ENCODE data around the gene LAMA4.

The LAMA4 gene

GRCh38 chr6:112228480-112229332 is 25.7 kb downstream of the LAMA4 start:
- no peaks in the 10 kb centered on the region for H4K20me1 ChIP-seq
- no peak overlapping the region for H3K4me3 ChIP-seq
- no peaks in the 10 kb centered on the region for H3K36me3 ChIP-seq
- no peaks in the 10 kb centered on the region for H3K27me3 ChIP-seq
- no peaks in the 10 kb centered on the region for H3K9me3 ChIP-seq
- H3K4me2 ChIP-seq: no peak overlapping the region
- H3K27ac ChIP-seq: no peak overlapping the region
- no peak for TF ChIP-seq Cebpa-rat (IDR thresholded peaks at IDR 0.05)
- no peak overlapping the region for H3K9ac ChIP-seq
- H3K4me1 ChIP-seq: no peaks in the 10 kb centered on the region

GRCh38 chr6:112227992-112228391 is 26.4 kb downstream of the LAMA4 start:
- TF ChIP-seq Cebpa-rat (IDR thresholded peaks at IDR 0.05): peak; percentile 69
- no peak overlapping the region for H3K4me2 ChIP-seq
- H3K4me3 ChIP-seq: no peak overlapping the region
- no peaks in the 10 kb centered on the region for H3K4me1 ChIP-seq
- H3K9me3 ChIP-seq: no peaks in the 10 kb centered on the region
- H4K20me1 ChIP-seq: no peaks in the 10 kb centered on the region
- H3K9ac ChIP-seq: no peak overlapping the region
- H3K27me3 ChIP-seq: no peaks in the 10 kb centered on the region
- H3K27ac ChIP-seq: no peak overlapping the region
- no peaks in the 10 kb centered on the region for H3K36me3 ChIP-seq

GRCh38 chr6:112227411-112227810 is 27.0 kb downstream of the LAMA4 start:
- Histone ChIP-seq H4K20me1 (no peaks in the 10 kb centered on the region), H3K27me3 (no peaks in the 10 kb centered on the region), H3K9ac (no peak overlapping the region), H3K9me3 (no peaks in the 10 kb centered on the region), H3K4me2 (no peak overlapping the region), H3K4me3 (no peak overlapping the region), H3K4me1 (no peaks in the 10 kb centered on the region), H3K27ac (no peak overlapping the region), H3K36me3 (no peaks in the 10 kb centered on the region)
- TF ChIP-seq Cebpa-rat (IDR thresholded peaks at IDR 0.05): no peak

GRCh38 chr6:112225691-112226090 is 28.7 kb downstream of the LAMA4 start:
- Histone ChIP-seq H3K36me3 (no peaks in the 10 kb centered on the region), H3K4me2 (no peak overlapping the region), H3K27me3 (no peaks in the 10 kb centered on the region), H3K27ac (no peak overlapping the region), H3K9ac (no peak overlapping the region), H3K4me1 (no peaks in the 10 kb centered on the region), H4K20me1 (no peaks in the 10 kb centered on the region), H3K4me3 (no peak overlapping the region), H3K9me3 (no peaks in the 10 kb centered on the region)
- TF ChIP-seq Cebpa-rat (IDR thresholded peaks at IDR 0.05): no peak

- Histone ChIP-seq H3K27me3 (no peaks in the 10 kb centered on the region), H3K9ac (no peak overlapping the region), H3K4me2 (no peak overlapping the region)
Observed at GRCh38 chr6:112224088-112224487, 30.3 kb downstream of the LAMA4 start.

GRCh38 chr6:112223070-112223861 is 31.1 kb downstream of the LAMA4 start:
- no peaks in the 10 kb centered on the region for H3K36me3 ChIP-seq
- no peaks in the 10 kb centered on the region for H4K20me1 ChIP-seq
- no peak for TF ChIP-seq Cebpa-rat (IDR thresholded peaks at IDR 0.05)
- H3K27ac ChIP-seq: no peak overlapping the region
- H3K9ac ChIP-seq: no peak overlapping the region
- no peaks in the 10 kb centered on the region for H3K27me3 ChIP-seq
- H3K4me1 ChIP-seq: no peaks in the 10 kb centered on the region
- H3K9me3 ChIP-seq: no peaks in the 10 kb centered on the region
- H3K4me3 ChIP-seq: no peak overlapping the region
- no peak overlapping the region for H3K4me2 ChIP-seq

More at GRCh38 chr6:112224088-112224487, 30.3 kb downstream of the LAMA4 start:
- Histone ChIP-seq H3K36me3 (no peaks in the 10 kb centered on the region), H4K20me1 (no peaks in the 10 kb centered on the region), H3K4me1 (no peaks in the 10 kb centered on the region), H3K9me3 (no peaks in the 10 kb centered on the region), H3K4me3 (no peak overlapping the region), H3K27ac (no peak overlapping the region)
- no peak for TF ChIP-seq Cebpa-rat (IDR thresholded peaks at IDR 0.05)

- no peaks in the 10 kb centered on the region for H3K27me3 ChIP-seq
- H3K36me3 ChIP-seq: no peaks in the 10 kb centered on the region
- H3K27ac ChIP-seq: no peak overlapping the region
- no peaks in the 10 kb centered on the region for H3K4me1 ChIP-seq
- H3K9ac ChIP-seq: no peak overlapping the region
- no peaks in the 10 kb centered on the region for H4K20me1 ChIP-seq
- TF ChIP-seq Cebpa-rat (IDR thresholded peaks at IDR 0.05): no peak
- no peaks in the 10 kb centered on the region for H3K9me3 ChIP-seq
- no peak overlapping the region for H3K4me2 ChIP-seq
- H3K4me3 ChIP-seq: no peak overlapping the region
Observed at GRCh38 chr6:112221981-112222852, 32.1 kb downstream of the LAMA4 start.

- Histone ChIP-seq H3K4me2 (no peak overlapping the region), H3K27ac (no peak overlapping the region), H3K36me3 (no peaks in the 10 kb centered on the region), H3K9me3 (no peaks in the 10 kb centered on the region), H4K20me1 (no peaks in the 10 kb centered on the region), H3K9ac (no peak overlapping the region), H3K4me3 (no peak overlapping the region), H3K4me1 (no peaks in the 10 kb centered on the region), H3K27me3 (no peaks in the 10 kb centered on the region)
- no peak for TF ChIP-seq Cebpa-rat (IDR thresholded peaks at IDR 0.05)
Observed at GRCh38 chr6:112221561-112221960, 32.8 kb downstream of the LAMA4 start.

GRCh38 chr6:112218563-112218962 is 35.8 kb downstream of the LAMA4 start:
- Histone ChIP-seq H3K27ac (no peak overlapping the region), H3K4me2 (no peak overlapping the region)

More at GRCh38 chr6:112218563-112218962, 35.8 kb downstream of the LAMA4 start:
- H3K27me3 ChIP-seq: no peaks in the 10 kb centered on the region
- H3K9ac ChIP-seq: no peak overlapping the region
- H3K36me3 ChIP-seq: no peaks in the 10 kb centered on the region
- H4K20me1 ChIP-seq: no peaks in the 10 kb centered on the region
- H3K4me1 ChIP-seq: no peaks in the 10 kb centered on the region; the same call in 1 of the 2 replicates
- no peaks in the 10 kb centered on the region for H3K9me3 ChIP-seq
- no peak for TF ChIP-seq Cebpa-rat (IDR thresholded peaks at IDR 0.05)
- no peak overlapping the region for H3K4me3 ChIP-seq

All from BLaER1 (cell line).